ENCODE measurements around the gene IGF2BP3.

DNA sequence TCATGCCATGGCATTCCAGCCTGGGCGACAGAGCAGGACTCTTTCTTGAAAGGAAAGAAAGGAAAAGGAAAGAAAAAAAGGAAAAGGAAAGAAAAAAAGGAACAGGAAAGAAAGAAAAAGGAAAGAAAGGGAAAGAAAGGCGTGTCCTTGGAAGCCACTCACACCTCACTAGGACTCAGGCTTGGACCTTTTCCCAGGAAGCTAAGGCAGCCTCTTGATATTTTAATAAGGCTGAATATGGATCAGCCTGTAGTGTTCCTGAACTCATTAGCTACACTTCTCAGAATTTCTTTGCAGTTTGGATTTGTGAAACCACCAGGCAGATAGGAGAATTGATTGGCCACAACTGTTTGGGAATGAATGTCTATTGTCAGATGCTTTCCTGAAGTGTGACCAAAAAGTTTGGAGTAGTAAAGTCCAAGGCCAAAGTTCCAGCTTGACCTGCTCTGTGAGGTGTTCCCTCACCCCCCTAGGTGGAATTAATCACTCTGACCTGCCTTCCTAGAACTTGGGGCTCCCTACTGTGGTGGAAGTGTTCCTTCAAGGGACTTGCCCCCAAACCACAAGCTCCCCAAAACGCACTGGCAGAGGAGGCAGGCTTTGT is 178.2 kb downstream of the IGF2BP3 start:
- TF ChIP-seq, protein P1, sequence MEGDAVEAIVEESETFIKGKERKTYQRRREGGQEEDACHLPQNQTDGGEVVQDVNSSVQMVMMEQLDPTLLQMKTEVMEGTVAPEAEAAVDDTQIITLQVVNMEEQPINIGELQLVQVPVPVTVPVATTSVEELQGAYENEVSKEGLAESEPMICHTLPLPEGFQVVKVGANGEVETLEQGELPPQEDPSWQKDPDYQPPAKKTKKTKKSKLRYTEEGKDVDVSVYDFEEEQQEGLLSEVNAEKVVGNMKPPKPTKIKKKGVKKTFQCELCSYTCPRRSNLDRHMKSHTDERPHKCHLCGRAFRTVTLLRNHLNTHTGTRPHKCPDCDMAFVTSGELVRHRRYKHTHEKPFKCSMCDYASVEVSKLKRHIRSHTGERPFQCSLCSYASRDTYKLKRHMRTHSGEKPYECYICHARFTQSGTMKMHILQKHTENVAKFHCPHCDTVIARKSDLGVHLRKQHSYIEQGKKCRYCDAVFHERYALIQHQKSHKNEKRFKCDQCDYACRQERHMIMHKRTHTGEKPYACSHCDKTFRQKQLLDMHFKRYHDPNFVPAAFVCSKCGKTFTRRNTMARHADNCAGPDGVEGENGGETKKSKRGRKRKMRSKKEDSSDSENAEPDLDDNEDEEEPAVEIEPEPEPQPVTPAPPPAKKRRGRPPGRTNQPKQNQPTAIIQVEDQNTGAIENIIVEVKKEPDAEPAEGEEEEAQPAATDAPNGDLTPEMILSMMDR (IDR thresholded peaks at IDR 0.05) = no peak
- TF ChIP-seq SIN3A (IDR thresholded peaks at IDR 0.05; ENCODE audit: borderline replicate concordance, insufficient read depth, low read depth, low read length) = no peak
- TF ChIP-seq, protein P2, sequence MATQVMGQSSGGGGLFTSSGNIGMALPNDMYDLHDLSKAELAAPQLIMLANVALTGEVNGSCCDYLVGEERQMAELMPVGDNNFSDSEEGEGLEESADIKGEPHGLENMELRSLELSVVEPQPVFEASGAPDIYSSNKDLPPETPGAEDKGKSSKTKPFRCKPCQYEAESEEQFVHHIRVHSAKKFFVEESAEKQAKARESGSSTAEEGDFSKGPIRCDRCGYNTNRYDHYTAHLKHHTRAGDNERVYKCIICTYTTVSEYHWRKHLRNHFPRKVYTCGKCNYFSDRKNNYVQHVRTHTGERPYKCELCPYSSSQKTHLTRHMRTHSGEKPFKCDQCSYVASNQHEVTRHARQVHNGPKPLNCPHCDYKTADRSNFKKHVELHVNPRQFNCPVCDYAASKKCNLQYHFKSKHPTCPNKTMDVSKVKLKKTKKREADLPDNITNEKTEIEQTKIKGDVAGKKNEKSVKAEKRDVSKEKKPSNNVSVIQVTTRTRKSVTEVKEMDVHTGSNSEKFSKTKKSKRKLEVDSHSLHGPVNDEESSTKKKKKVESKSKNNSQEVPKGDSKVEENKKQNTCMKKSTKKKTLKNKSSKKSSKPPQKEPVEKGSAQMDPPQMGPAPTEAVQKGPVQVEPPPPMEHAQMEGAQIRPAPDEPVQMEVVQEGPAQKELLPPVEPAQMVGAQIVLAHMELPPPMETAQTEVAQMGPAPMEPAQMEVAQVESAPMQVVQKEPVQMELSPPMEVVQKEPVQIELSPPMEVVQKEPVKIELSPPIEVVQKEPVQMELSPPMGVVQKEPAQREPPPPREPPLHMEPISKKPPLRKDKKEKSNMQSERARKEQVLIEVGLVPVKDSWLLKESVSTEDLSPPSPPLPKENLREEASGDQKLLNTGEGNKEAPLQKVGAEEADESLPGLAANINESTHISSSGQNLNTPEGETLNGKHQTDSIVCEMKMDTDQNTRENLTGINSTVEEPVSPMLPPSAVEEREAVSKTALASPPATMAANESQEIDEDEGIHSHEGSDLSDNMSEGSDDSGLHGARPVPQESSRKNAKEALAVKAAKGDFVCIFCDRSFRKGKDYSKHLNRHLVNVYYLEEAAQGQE (IDR thresholded peaks at IDR 0.05; ENCODE audit: insufficient read depth in 1 of 2, low read depth in 2 of 2, low read length in 1 of 2) = no peak
- no peak for TF ChIP-seq POLR2AphosphoS5 (IDR thresholded peaks at IDR 0.05; ENCODE audit: low read depth, low read length)

All from Panc1 (cell line).